Activated naive CD8-positive, alpha-beta T cell treated with anti-CD3 and anti-CD28 coated beads, Interleukin-2, amount 50 U/mL, for 16 hours (primary cell): Measurements from ENCODE around the gene CDH6.

Experiments
- DNase-seq: peaks from one replicate; pipeline ENCODE4 v3.0.0-alpha.2; 2020; ENCODE audit warnings: low read depth, low spot score

CDH6 gene

GRCh38 chr5:31250201-31250600 is 56.7 kb downstream of the CDH6 start:
- no peak for DNase-seq

GRCh38 chr5:31251032-31251431 is 57.5 kb downstream of the CDH6 start:
- no peak for DNase-seq

- no peak for DNase-seq
Observed at GRCh38 chr5:31255041-31255440, 61.6 kb downstream of the CDH6 start.

GRCh38 chr5:31268256-31268655 is 74.8 kb downstream of the CDH6 start:
- no peak for DNase-seq

GRCh38 chr5:31268686-31269085 is 75.2 kb downstream of the CDH6 start:
- DNase-seq = no peak

GRCh38 chr5:31269259-31269658 is 75.8 kb downstream of the CDH6 start:
- DNase-seq = no peak

- DNase-seq = no peak
Observed at GRCh38 chr5:31270396-31270795, 76.9 kb downstream of the CDH6 start.

- DNase-seq = no peak
Observed at GRCh38 chr5:31271567-31271966, 78.1 kb downstream of the CDH6 start.

GRCh38 chr5:31273161-31273560 is 79.7 kb downstream of the CDH6 start:
- DNase-seq = no peak

GRCh38 chr5:31273631-31274378 is 80.3 kb downstream of the CDH6 start:
- DNase-seq = no peak

- no peak for DNase-seq
Observed at GRCh38 chr5:31280210-31280609, 86.7 kb downstream of the CDH6 start.

GRCh38 chr5:31283326-31283725 is 89.8 kb downstream of the CDH6 start:
- no peak for DNase-seq

GRCh38 chr5:31285025-31285424 is 91.5 kb downstream of the CDH6 start:
- DNase-seq = no peak

- DNase-seq = no peak
Observed at GRCh38 chr5:31287985-31288384, 94.5 kb downstream of the CDH6 start.

- DNase-seq = no peak
Observed at GRCh38 chr5:31289429-31289828, 95.9 kb downstream of the CDH6 start.

GRCh38 chr5:31291323-31291854 is 97.9 kb downstream of the CDH6 start:
- DNase-seq = no peak

- no peak for DNase-seq
Observed at GRCh38 chr5:31300501-31300900, 107.0 kb downstream of the CDH6 start.

GRCh38 chr5:31301833-31302232 is 108.3 kb downstream of the CDH6 start:
- DNase-seq = no peak

GRCh38 chr5:31303688-31304087 is 110.2 kb downstream of the CDH6 start:
- DNase-seq = no peak

- no peak for DNase-seq
Observed at GRCh38 chr5:31317665-31318064, 124.2 kb downstream of the CDH6 start.

GRCh38 chr5:31319335-31319734 is 125.8 kb downstream of the CDH6 start:
- DNase-seq = no peak

GRCh38 chr5:31322946-31323345 is 129.5 kb downstream of the CDH6 start:
- no peak for DNase-seq

- DNase-seq = no peak
Observed at GRCh38 chr5:31324842-31325241, 131.4 kb downstream of the CDH6 start.
